Measurements from ENCODE around the gene GNAZ.
"Not testable (repeated sequence)": the region's sequence is repeated elsewhere in the genome, so short reads cannot be mapped to it uniquely, and the experiment has no call there.

The GNAZ gene

DNA sequence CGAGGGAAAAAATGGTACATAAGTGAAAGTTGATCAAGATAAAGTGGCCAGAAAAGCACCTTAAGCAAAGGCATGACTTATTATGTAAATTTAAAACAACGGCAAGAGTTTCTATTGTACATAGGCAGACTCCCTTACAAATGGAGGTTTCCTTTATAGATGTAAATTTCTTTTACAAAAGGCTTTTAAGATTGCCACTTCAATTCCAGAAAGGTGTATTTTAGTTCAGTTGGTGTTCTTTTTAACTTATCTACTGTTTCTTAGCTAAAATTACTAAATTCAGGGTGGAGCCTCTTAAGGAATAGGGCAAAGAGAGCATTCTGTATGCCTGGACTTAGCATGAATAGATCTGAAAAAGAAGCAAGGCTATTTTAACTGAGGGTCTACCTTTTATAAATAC is 24.9 kb upstream of the GNAZ start:
- DNase-seq, result no peak

DNA sequence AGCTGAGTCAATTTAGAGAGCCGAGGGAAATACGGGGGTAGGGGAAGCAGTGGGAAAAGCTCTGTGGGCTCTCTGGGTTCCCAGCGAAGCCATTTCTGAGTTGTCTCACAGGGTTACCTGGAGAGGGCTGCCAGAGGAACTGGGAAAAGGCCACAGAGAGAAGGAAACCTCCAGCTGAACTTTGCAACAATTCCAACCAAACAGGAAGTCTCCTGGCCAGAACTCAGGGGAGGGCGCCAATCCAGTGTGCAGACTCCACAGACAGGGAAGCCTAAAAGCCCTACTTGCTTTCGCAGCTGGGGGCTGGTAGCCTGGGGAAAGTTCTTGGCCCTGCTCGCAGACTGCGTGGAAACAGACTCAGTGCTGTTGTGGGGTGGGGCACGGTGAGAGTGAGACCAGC is 23.1 kb upstream of the GNAZ start:
- DNase-seq, result no peak

DNA sequence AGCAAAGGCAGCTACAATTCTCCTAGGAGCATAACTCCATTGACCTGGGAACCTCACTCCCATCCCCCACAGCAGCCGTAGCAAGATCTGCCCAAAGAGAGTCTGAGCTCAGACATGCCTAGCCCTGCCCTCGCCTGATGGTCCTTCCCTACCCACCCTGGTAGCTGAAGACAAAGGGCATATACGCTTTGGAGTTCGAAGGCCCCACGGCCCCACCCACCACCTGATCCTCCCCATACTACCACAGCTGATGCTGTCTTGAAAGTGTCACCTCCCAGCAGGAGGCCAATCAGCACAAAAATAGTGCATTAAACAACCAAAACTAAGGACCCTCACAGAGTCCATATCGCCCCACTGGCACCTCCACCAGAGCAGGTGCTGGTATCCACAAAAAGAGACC is 22.6 kb upstream of the GNAZ start:
- no peak for DNase-seq

DNA sequence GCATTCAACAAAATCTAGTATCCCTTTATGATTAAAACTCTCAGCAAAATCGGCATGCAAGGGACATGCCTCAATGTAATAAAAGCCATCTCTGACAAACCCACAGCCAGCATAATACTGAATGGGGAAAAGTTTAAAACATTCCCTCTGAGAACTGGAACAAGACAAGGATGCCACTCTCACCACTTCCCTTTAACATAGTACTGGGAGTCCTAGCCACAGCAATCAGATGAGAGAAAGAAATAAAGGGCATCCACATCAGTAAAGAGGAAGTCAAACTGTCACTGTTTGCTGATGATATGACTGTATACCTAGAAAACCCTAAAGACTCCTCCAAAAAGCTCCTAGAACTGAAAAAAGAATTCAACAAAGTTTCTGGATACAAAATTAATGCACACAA is 19.8 kb upstream of the GNAZ start:
- not testable (repeated sequence) for DNase-seq

DNA sequence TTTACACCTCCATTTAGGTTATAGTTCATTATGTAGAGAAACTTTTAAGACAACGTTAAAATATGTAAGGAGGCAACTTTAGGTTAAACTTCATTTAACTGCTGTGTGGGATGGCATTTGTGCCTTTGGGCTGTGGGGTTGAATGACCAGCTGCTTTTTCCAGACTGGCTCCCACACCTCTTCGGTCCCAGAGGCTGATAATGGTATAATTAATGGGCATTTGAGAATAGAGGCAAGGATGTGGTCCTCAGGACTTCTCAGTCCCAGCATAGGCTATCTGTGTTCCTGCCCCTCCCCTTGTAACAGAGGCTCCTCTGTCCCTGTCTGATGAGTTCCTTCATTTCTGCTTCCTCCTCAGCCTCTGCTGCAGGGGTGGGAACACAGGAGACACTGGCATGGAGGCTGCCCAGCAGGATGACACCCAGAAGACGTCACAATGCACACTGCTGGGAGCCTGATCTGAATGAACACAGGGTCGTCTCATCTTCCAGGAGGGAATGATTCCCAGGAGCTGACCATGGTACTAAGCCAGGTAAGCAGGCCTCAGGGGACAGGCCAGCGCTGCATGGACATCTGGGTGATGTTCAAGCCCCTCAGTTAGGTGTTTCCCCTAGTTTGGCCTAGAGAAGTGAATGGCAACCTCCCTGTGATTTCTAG is 17.1 kb upstream of the GNAZ start:
- no peak for DNase-seq

DNA sequence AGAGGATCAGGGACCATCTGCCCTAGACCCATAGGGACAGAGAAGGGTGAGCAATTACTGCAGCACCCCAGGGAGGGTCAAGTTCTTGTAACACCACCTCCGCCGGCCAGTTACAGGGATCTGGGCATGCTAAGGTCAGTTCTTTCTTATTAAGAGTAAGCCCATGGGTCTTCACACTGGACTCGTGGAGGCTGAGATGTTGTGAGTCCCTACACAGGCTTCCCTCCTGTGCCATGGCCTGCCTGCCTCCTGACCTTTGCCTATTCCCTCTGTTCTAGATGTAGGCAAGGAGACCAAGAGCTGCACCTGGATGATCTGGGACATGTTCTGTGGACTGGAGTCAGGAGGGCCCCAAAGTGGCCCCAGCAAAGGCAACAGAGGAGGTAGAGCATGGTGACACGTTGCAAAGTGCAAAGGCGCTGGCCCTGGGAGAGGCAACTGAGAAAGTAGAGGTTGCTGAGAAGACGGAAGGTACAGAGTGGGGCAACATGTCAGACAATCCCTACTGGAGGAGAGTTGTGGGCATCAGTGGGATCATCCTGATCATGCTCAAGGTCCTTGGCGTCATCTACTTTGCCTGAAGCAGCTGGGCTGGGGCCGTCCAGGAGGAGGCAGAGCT is 16.3 kb upstream of the GNAZ start:
- no peak for DNase-seq

DNA sequence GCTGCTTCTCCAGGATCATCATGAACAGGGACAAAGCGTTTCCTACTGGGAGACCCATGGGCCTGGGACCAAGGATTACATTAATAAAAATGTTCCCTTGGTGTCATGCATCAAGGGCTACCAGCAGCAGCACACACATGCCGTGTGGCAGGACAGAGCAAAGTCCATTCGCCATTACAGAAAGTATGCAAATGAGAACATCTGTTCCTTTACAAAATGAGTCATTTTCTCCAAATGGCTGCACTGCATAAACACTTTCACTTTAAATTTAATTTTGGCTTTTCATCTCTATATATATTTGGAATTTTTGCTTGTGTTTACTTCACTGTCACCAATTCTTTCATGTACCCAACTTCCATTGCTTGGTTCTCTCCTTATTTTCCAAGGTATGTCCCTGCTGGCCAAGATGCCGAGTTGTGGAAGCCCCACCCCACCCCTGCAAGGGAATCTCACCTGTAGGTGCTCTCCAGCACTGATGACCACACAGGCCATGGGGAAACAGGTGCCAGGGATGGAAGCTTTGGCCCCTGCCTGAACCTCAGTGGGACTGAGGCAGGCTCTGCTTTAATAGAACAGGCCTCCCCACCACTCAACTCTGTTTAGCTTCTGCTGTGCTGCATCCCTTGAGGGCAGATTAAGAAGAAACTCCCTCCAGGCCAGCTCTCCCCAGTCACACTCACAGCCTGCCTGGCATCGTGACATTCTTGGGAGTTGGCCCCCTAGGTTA is 15.6 kb upstream of the GNAZ start:
- no peak for DNase-seq

DNA sequence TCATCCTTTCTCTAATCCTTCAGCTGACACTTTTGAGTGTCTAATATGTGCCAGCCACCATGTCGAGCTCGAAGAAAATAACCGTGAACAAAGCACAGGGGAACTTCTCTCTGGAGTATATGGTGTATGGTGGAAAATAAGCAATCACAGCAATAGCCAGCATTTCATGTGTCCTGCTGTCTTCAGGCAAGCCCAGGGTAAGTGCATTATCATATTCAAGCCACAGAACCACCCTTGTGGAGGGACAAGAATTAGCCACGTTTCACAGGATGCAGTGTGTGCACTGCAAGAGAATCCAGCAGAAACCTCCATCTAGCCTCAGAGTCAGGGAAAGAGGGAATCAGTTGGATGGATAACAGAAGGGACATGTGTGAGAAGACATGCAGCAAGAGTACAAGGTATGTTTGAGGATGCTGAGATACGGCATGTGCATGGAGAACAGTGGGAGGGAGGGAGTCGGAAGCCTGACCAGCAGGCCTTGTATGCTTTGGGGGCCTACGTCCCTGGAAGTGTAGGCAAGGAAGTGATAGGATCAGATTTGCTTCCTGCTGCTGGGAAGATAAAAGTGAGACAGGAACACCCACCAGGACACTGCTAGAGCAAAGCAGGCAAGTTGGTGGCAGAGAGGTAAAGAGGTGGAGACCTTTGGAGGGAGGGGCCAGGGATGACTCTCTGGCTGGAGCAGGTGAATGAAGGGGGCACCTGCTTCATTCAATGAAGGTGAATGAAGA is 14.7 kb upstream of the GNAZ start:
- DNase-seq, result no peak

DNA sequence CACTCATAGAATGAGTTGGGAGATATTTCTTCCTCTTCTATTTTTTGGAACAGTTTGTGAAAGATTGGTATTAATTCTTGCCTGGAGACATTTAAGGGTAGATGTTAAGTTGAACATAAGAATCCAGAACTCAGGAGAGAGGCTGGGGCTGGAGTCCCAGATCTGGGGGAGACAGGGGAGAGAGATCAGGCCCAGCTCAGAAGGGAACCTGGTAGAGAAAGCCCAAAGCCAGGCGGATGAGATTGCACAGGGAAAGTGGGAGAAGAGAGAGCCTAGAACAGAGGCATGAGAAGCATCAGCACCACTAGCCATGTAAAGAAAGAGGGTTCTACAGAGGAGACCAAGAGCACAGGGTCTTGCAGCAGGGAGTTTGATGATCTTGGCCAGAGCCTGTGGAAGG is 13.0 kb upstream of the GNAZ start:
- no peak for DNase-seq

DNA sequence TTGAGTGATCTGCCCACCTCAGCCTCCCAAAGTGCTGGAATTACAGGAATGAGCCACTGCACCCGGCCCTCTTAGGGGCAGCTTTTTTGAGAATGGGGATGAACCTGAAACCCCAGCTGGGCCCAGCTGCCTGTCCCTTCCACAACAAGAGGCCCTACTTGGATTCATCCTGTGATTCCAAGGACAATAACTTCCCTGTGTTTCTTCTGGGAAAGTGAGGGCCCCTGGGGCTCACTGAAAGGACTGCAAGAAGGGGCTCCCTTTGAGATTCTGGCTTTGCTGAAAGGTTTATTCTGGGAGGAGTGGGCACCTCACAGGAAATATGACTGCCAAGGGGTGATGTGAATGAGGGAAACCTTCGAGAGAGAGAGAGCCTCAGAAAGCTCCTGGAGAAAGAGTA is 12.3 kb upstream of the GNAZ start:
- DNase-seq, result no peak

DNA sequence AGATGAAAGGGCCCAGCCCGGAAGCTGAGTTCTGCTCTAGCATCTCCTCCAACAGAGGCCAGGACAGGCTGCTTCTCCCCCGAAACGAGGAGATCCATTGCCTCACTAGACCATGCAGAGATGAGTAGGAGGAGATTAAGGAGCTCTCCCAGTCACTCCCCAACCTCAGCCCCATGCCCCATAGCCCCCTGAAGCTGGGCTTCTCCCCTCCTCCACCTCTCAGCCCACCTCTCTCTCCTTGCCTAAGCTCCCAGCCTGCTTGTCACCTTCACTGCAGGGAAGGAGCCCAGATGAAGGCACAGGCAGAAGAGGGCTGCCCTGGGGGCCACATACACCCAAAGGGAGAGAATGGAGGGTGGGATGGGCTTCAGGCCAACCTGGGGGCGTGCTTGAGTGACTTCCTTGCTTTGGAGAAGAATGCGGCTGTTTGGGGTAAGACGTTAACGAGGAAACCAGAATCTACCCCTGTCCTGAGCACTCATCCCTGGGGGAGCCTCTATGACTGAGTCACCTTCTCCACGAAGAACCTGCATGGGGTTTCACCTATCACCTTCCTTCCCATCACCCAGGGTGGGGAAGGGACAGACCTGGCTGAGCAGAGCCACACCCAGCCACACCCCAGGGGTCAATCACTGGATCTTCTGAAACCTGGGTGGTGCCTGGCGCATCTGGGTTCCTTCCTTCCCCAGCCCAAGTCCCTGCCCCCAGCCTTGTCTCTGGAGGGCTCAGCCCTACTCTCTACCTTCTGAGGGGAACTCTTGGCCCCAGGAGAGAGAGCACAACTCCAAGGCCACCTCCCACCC is 11.6 kb upstream of the GNAZ start:
- DNase-seq, result no peak

DNA sequence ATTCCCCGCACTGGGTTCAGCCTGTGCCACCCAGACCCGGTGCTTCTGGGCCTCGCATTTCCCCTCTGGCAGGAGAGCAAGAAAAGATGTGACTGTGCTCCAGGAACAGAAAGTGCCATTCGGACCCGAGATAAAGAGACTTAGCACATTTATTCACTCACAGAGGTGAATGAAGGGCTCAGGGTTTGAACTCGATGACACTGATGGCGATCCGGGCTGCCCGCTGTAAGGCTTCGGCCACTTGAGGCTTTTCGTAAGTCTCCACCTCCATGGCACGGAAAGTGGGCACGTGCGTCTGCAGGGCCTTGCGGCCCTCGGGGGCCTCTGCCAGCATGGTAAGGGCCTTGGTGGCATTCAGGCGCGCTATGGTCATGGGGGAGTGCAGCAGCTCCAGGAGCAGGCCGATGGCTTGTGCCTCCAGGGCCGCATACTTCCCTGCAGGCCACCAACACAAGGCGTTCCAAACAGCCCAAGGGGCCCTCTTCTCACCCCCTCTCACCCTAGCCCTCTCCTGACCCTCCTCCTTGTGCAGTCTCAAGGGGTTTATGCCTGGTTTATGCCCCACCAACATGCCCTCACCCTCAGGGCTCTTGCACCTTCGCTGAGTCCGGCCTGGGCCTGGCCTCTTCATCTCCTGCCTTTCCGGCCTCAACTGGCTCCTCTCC is 10.9 kb upstream of the GNAZ start:
- no peak for DNase-seq

DNA sequence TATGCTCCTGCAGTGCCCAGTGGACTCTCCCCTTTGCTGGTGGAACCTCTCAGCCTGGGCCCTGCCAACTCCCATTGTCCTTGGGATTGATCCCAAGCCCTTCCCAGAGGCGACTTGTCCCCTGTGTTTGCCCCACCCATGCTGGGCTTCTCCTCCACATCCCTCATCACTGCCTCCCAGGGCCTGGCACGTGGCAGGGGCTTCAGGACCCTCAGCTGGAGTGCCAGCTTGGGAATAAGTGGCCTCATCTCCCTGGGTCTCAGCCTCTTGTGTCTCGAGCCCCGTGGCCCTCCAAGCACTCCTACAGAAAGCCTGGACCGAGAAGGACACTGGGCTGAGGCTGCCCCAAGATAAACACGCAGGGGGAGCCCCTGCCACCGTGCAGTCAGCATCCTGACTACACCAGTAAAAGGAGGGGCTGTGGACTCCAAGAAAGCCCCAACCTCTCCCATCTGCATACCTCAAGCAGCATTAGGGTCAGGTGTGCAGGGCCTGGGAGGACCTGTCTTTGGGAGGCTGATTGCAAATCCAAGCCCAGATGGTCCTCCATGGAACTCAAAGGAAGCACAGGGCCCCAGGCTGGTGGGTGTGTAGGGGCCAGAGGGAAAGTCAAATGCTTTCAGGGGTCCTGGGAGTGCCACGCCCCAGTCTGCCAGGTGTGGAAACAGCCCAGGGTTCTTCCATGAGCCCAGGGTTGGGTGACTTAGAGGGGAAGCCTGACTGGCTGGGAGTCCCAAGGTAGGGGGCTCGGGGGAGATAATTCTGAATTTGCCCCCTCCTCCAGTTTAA is 9.5 kb upstream of the GNAZ start:
- DNase-seq, result no peak

DNA sequence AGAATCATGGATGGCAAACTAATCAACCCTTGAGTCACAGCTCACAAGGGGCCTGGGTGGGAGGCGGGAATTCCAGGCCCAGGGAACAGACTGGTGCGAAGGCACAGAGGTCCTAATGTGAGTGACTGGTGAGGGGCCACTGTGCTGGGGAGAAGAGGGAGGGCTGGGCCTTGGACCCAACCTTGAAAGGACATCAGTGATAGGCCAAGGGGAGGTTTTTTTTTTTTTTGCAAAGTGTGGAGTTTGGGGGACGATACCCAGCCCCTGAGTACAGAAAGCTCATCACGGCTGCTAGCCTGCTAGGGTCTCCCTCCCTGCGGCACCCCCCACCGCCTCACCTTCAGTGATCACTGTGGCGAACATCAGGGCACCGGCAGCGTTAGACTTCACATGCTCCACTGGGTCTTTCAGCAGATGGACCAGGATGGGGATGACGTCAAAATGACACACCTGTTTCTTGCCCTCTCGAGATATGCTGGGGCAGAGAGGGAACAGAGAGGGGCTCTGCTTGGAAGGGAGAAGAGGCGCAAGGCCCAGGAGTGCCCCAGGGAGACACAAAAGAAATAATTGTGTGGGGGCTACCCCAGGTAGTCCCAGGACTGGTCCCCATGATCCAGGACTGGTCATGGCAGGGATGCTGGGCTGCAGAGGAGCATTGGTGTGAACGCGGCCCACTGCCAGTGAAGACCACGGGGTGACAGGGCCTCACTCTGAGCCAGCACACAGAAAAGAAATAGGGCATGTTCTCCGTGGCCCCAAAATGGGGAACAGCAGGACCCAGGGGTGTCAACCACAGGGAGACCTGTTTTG is 8.6 kb upstream of the GNAZ start:
- DNase-seq, result no peak

DNA sequence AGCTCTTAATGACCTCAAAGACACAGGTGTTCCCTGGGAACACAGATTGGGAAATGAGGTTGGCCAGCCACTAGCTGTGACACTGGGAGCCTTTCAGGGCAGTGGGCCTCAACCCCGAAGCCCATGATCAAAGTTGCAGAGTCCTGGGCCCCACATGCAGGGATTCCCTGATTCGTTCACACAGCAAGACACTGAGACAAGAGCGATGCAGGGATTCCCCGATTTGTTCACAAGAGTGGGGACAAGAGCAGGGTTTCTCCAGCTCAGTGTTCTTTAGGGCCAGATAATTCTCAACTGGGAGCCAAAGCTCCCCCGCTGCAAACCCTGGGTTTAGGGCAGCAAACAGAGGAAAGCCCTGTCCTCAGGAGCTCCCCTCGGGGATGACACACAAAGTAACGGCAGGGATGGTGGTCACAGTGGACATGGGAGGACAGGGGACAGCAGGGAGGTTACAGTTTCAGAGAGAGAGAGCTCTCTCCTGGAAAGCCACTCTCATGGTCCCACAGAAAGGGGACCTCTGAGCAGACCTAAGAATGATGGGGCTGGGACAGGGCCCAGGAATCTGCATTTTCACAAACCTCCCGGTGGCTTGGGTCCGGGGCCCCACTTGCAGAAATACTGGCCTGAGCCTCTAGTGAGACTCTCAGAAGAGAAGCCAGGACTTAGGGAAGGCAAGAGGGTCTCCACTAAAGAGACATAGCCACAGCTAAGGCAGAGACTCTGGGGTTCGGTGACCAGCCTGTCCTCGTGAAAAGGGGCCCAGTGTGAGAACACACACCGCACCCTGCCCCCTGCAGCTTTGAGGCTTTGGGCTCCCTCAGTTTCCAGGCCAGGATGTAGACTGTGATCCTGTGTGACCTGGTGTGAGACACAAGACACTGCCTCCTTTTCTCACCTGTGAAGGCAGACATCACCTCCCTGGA is 7.4 kb upstream of the GNAZ start:
- DNase-seq, result no peak

DNA sequence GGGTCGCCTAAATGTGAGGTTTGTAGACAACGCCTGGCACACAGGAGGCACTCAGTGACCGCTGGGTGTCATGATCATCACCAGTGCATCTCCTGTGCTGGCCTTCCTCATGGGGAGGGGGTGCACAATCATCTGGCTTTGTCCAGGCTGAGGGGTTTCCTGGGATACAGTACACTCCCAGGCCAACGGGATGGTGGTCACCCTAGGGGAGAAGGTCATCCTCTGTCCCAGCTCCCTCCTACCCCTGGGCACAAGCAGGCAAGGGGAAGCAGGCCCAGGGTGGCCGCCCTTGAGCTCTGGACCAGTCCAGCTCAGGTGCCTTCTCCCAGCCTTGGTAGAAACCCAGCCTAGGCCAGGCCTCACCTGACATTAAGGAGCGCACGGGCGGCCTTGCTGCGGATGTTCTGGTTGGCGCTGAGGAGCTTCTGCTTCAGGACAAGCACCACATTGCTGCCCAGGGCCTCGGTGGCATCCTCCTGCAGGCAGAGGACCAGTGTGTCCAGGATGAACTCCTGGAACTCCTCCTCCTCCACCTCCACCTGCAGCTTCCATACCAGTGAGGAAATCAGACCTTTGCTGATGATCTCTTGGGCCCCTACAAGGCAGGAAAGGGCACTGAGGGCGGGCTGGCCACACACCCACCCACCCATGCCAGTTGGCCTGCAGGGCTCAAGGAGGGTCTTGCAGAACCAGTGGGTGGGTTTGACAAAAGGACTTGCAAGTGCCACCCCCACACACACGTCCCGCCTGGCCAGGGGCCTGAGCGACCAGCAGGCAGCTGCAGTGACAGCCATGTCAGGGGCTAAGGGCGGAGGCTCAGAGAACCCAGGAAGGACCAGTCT is 6.6 kb upstream of the GNAZ start:
- DNase-seq, result no peak

DNA sequence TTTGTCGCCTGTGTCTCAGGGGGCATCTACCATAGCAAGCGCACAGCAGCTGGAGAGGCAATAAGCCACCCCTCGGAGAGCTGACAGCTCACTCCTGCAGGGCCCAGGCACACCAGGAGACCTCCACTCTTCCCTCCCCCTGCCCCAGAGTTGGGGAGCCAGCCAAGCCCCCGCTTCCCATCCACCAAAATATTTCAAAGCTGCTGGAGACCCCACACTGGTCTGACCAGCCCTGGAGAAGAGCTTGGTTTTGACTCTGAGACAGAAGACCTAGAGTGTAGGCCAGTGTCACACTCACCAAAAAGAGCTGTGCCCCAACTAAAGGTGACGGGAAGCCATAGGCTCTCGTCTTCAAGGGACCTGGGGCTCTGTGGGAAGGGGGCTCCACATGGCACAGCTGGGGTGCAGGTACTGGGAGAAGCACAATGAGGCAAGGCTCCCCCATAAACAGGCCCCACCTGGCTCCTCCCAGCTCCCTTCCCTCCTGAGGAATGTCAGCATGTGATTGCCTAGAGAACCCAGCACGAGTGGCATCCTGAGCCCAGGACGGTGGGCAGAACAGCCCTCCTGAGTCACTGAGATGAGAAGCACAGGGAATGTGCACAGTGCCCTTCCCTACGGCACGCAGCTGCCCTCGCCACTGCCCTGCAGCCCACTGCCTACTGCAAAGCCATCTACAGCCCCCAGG is 5.8 kb upstream of the GNAZ start:
- DNase-seq, result no peak

DNA sequence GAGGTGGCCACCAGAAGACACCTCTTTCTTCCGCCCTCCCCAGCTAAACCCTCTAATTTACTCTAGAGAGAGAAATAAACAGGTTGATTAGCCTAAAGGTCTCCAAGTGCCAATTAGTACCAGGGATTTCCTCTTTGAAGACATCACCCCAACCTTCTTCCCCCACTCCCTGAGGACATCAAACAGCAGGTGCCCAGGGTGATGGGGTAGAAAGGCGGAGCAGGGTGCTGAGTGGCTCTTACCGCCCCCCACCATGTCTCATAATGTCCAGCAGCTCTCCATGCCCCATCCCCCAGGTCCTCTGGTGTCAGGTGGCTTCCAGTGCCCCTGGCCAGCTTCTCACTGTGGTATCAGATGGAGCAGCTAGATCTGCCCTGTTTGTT is 5.3 kb upstream of the GNAZ start:
- DNase-seq, result no peak
